GM18517 (cell line): ENCODE measurements around the gene GART.
"Not testable (repeated sequence)": the region's sequence is repeated elsewhere in the genome, so short reads cannot be mapped to it uniquely, and the experiment has no call there.

Experiments
- ATAC-seq: cut with Tn5 transposase; IDR thresholded peaks from one replicate; pipeline ENCODE4 v1.9.1; 2021; ENCODE audit warnings: mild to moderate bottlenecking, moderate library complexity; ENCODE audit not compliant: unreplicated experiment

GART gene

GRCh38 chr21:33473344-33473743 lies 68.6 kb downstream of the GART start:
- no peak for ATAC-seq

DNA sequence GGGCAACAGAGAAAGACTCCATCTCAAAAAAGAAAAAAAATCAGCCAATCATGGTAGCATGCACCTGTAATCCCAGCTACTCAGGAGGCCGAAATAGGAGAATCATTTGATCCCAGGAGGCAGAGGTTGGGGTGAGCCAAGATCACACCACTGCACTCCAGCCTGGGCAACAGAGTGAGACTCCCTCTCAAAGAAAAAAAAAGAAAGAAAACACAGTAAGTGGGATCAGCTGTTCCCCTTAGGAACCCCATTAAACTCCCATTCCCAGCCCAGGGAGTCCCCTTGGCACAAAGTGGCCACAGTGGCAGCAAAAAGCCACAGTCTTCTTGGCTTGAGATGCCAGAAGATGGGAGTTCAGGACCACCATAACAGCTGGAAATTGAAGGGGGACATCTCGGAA lies 71.2 kb downstream of the GART start:
- no peak for ATAC-seq

GRCh38 chr21:33469183-33469582 lies 72.7 kb downstream of the GART start:
- ATAC-seq, result not testable (repeated sequence)

DNA sequence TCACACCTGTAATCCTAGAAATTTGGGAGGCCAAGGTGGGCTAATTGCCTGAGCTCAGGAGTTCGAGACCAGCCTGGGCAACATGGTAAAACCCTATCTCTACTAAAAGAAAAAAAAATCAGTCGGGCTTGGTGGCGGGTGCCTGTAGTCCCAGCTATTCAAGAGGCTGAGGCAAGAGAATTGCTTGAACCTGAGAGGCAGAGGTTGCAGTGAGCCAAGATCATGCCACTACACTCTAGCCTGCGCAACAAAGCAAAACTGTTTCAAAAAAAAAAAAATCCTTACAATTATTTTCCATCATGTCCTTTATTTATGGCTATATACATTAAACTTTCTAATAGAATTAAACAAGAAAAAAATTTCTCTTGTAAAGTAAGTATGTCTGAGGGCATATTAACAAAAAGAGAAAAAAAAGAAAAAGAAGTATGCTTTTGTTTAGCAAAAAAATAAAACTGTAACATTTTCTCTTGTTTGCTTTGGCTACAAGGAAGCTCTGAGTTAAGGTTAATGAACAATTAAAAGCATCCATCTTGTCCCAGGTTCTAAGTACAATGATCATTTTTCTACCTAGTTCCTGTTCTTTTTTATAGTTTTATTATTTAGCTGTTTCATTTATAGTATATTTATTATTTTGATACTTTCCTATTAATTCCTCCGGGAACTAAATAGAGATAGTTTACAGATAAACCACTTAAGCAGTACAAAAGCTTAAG lies 80.2 kb downstream of the GART start:
- no peak for ATAC-seq

DNA sequence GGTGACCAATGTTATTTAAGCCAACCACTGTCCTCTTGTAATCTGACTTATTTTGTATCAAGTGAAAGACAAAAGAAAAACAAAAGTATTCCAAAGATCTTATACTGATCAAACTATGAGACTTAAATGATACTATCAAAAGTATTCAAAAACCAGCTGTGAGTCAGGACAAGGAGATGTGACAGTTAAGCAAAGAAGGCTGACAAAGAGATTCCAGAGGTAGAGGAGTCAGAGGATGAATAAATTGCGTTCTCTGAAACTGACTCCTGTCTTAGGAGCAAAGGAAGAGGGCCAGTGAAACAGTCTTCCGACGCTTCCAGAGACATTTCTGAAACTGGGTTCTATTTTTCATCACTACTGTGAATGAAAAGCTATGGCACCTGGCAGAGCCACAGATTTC lies 83.1 kb downstream of the GART start:
- no peak for ATAC-seq

- no peak for ATAC-seq
Measured at GRCh38 chr21:33455686-33456446, 86.1 kb downstream of the GART start.
